GM19238 (cell line): ENCODE data around the gene SELENOM.
A peak's percentile ranks its signal among the peaks of the same experiment; 100 is the strongest.

Source experiments
- DNase-seq: peaks from one replicate; pipeline ENCODE4 v3.0.0; 2011; ENCODE audit warnings: low spot score; ENCODE audit not compliant: insufficient read length

SELENOM gene

DNA sequence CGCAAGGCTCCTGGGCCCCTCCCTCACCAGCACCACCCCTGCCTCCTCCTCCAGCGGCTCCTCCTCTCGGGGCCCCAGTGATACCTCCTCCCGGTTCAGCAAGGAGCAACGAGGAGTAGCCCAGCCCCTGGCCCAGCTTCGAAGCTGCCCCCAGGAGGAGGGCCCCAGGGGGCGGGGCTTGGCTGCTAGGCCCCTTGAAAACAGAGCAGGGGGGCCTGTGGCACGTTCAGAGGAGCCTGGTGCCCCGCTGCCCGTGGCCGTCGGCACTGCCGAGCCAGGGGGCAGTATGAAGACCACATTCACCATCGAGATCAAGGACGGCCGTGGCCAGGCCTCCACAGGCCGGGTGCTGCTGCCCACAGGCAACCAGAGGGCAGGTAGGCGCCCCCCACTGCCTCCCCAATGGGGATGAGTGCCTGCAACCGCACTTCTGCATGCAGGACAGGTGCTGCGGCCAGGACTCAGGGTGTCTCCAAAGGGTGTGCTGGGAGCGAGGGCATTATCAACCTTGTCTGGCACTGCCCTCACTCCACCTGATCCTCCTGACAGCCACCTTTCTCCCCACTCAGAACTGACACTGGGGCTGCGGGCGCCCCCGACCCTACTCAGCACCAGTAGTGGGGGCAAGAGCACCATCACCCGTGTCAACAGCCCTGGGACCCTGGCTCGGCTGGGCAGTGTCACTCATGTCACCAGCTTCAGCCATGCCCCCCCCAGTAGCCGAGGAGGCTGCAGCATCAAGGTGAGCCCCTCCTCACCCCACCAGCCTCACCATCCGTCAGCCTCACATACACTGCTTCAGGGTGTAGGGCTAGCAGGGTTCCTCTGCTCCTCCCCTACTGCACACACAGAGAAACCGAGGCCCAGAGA lies 16.0 kb downstream of the SELENOM start:
- DNase-seq = no peak

DNA sequence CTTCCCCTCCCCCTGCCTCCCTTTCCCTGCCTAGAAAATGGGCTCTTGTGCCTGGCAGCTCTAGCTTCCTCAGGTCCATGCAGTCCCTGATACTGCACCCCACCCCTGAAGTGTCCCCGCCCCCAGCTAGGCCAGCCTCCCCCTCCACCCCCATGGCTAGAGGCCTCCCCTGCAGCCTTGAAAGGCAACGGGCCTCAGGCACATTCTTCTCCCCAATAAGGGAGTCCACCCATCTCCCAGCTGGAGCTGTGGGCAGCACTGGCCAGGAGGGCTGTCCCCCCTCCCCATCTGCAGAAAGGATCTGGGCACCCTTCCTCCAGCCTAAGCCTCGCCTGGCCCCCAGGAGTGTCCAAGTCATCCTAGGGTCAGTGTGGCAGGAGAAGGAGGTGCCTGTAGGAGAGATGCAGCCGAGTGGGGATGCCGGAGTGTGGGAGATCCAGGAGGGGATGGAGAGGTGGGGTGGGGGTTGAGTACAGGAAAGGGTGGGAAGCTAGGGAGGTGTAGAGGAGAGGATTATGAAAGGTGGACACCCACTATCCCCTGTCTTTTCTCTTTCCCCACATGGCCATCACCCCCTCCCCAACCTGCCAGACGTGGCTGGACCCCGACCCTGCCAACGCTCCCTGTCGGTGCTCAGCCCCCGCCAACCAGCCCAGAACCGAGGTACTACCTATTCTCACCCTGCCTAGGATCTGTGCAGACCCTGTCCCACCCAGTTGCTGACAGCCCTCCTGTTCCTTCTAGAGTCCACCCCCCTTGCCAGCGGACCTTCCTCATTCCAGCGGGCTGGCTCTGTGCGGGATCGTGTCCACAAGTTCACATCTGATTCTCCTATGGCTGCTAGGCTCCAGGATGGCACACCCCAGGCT lies 16.9 kb downstream of the SELENOM start:
- DNase-seq = no peak

DNA sequence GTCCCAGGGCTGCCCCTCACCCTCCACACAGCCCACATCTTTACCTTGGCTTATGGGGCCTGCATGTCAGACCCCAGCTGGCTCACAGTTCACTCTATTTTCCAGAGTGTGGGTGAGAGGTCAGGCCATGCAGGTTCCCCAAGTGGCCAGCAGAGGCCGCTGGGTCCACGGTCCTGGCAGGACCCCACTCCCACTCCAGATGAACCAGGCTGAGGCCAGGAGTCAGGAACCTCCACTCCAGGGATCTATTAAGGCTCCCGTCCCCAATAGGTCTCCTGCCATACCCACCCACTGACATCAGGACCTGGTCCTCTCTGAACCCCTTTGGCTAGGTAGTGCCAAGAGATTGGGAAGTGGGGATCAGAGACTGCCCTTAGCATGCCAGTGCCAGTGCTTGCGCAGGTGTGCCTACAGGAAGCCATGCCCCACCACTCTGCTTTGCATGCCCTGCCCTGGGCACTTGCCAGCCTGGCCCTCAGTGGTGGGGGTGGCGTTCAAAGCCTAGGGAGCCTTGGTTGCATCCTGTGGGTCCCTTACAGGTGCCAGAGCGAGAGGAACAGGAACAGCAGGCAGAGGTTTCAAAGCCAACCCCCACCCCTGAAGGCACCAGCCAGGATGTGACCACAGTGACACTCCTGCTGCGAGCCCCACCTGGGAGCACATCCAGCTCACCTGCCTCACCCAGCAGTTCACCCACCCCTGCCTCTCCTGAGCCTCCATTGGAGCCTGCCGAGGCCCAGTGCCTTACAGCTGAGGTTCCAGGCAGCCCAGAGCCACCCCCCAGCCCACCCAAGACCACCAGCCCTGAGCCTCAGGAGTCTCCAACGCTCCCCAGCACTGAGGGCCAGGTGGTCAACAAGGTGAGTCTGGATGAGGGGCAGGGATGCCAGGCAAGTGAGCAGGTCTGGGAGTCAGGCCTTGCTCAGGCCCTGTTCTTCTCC lies 17.9 kb downstream of the SELENOM start:
- peak; percentile 61 for DNase-seq

DNA sequence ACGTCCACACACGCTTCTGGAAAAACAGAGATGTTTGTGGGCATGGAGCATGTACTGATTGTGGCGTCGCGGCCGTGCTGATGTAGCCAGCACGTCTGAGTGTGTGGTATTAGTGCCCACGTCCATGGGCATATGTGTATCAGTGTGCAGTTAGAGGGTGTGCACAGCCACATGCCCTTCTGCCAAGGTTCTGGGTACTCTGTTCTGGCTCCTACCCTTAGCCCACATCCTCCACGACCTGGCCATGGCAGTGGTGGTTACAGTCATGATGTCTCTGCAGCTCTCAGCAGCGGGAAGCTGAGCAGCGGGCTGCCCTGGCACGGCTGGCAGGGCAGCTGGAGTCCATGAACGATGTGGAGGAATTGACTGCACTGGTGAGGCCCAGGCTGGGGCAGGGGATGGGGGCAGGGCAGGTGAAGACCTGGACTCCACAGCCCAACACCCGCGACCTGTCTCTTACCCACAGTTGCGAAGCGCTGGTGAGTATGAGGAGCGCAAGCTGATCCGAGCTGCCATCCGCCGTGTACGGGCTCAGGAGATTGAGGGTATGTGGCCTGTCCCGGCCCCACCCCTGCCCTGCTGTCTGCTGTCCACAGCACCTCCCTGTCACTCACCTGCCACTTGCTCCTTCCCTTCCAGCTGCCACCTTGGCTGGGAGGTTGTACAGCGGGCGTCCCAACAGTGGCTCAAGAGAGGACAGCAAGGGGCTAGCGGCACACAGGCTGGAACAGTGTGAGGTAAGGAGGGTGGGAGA lies 19.0 kb downstream of the SELENOM start:
- no peak for DNase-seq

DNA sequence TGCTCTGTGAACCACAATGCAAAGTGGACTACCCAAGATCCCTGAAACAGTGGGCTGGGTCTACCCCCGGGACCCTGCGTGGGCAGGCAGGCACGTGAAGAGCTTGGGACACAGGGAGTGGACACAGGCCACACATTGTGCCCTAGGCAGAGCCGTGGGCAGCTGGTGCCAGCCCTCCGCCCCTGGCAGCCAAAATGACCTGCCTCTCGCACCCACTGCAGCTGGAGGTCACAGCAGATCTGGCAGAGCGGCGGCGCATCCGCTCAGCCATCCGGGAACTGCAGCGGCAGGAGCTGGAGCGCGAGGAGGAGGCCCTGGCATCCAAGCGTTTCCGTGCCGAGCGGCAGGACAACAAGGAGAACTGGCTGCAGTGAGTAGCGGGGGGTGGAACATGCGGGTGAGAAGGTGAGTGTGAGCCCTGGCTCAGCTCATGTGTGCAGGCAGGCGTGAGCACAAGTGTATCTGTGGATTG lies 19.6 kb downstream of the SELENOM start:
- DNase-seq = no peak

DNA sequence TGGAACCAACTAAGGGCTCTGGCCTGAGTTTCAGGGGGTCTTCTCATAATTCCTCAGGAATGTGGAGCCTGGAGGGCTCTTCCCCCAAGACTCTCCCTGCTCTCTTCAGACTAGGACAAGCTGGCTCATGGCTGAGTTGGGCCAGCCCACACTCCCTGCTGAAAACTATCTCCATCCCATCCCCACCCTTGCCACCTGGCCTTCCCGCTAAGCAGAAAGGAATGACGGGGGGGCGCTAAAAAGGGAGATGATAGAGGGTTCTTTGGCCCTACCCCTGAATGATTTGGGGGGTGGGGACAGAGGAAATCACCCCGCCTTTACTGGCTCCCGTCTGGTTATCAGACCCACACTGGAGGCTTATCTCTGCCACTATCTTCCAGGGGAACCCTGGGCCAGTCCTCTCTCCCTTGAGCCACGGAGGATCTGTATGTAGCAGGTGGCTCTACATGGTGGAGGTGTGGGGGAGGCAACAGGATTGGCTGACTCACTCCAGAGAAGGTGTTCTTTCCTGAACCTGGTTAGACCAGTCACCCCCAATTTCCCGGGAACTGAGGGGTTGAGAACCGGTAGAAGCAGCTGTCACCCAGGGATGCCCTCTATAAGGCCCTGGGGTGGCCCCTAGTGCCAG lies 20.6 kb downstream of the SELENOM start:
- DNase-seq = no peak

DNA sequence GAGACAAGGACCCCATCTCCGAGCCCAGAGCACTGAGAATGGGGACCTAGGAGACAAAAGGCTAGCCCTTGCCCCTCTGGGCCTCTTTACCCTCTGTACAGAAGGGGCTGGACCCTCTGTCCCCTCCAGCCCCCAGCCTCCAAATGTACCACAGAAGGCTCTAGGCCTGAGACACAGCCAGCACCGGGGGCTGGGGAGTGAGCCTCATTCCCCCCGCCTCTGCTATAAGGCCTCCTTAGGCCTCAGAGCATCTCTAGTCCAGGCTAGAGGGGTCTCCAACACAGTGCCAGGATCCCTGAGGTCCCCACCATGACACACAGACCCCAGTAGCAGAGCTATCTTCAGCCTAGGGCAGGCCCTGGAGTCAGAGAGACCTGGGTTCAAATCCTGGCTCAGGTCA lies 21.4 kb downstream of the SELENOM start:
- no peak for DNase-seq

DNA sequence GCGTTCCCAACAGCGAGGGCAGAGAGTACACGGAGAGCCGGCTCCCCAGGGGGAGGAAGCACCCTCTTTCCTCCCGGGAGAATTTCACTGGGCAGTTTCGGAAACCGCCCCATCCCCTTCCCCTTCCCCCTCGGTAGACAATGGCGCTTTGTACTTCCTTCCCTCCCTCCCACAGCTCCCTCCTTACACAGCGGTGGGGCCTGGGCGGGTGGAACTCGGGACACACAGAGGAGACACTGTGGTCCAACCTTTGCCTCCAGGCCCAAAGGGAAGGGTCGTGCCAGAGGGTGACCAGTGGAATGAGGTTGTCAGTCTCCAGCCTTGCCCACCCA lies 21.9 kb downstream of the SELENOM start:
- DNase-seq = no peak

DNA sequence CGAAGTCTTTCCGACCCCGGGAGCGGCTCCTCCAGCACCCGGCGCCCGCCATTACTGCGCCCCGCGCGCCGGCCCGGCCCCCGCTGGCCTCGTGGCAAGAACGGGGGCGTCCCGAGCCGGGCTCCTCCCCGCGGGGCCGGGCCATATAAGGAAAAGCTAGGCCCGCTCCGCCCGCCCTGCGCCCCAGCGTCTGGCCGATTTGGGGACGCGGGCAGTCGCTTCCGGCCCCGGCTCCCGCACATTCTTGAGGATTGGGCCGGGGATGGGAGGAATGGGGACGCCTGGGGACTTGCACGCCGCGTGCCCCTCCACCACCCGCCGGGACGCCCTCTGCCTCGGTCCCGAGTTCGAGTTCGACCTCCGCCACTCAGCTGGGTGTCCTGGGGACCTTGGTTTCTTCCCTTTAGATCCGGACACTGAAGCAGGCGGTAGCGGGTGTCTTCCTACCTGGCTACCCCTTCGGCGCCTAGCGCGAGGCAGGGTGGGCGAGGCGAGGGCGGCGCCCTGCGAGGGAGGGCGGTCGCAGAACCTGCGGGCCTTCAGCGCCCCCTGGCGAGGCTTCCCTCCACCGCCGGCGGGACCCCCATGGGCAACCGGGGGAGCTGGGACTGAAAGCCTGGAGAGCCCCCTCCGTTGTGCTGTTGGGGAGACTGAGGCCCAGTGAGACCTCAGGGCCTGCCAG lies 22.4 kb downstream of the SELENOM start:
- peak; percentile 91 for DNase-seq

DNA sequence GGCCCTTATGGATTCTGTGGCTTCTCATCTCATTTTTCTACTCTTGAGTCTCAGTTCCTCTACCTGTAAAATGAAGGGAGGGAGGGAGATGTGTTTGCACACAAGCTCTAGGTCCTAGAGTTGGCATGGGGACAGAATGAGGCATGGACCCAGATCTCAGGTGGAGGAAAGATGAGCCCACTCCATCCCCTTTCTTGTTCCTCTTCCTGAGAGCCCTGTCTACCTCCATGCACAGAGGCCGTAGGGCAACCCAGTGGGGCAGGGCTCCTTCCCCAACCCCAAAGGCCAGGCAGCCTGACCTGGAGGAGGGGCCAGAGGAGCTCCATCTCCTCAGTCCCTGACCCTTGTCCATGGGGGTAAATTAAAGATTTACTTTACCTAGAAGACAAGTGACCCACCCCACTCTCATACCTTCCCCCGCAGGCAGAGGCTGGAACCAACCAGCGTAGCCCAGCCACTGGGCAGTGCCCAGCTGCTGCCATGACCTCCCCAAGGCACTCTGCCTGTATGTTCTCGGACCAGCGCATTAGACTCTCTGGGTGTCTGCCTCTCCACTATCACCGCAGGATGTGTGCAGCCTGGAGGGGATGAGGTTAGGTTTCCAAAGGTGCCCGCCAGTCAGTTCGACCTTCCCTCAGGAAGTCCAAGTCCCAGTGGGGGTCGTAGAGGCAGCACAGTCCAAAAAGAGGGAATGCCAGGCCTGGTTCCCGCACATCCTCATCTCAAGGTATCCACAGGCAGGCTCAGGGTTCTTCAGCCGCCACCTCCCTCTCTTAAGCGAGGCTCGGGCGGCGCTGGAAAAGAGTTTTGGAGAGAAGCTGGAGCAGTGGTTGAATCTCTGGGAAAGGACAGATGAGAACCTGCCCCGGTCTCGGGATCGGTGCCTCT lies 23.2 kb downstream of the SELENOM start:
- DNase-seq = no peak

DNA sequence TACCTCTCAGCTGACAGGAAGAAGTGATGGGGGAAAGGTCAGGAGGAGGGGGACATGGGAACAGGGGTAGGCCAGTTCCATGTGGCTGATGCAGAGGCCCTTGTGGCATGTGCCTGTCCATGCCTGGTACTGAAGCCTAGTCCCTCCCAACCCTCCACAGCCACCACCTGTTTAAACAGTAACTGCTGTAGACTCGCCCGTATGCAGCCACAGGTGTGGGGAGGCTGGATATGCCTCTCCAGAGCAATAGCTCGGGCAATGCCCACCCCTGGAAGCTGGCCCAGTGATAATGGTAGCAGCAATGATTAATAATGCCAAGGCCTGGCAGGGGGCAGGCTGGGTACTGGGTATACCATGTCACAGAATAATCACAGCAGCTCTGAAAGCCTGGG lies 24.0 kb downstream of the SELENOM start:
- no peak for DNase-seq

DNA sequence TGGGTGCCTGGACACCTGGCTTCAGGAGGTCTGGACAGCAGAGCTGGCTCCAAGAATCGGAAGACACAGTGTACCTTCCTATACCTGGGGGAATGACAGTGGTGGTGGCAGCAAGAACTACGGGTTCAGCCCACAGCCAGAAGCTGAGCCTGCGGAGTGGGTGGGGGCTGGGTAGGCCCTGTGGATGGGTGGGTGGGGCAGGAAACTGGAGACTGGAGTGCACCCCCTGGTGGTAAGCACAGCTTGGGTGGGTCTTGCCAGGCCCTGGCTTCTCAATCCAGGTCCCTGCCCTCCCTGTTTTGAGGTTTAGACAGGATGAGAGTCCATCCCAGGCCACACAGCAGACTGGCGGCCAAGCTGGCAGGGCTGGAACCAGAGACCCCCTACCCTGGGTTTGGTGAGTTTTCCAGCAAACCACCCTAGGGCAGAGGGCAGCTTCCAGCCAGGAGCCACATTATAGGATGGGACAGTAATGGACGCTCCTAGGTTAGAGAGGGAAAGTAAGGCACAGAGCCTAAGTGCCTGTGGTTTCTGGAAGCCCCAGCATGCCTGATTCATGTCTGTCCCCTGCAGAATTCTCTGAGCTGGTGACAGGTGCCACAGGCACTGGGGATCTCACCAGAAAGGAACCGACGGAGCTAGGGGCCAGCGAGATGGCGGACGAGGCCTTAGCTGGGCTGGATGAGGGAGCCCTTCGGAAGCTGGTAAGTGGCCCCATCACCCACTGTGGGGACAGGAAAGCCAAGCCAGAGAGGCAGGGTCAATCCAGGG lies 24.6 kb downstream of the SELENOM start:
- no peak for DNase-seq

DNA sequence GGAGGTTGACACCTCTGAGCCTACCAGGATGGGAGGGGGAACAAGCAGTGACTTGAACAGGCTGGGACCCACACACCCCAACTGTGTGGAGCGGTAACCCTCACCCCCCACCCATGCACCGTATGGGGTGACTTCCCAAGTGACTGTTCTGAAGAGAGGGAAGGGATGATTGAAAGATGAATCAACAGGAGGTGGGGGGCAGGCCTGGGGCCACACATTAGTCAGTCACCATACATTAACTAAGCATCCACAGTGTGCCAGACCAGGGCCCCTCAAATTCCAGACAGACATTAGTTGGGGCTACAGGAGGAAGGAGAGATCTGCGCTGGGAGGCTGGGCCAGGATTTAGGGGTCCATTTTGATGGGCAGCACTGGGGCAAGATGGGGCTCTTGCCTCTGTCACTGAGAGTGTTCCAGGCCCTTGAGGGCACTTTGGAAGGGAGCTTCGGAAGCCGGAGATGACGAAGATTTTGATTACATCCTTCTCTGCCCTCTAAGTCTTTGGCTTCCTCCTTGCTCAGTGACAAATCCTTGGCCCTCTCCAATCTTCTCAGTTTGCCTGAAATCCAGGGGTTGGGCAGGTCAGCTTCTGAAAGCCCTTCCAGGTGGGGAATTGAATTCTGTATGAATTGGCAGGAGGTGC lies 25.3 kb downstream of the SELENOM start:
- no peak for DNase-seq

DNA sequence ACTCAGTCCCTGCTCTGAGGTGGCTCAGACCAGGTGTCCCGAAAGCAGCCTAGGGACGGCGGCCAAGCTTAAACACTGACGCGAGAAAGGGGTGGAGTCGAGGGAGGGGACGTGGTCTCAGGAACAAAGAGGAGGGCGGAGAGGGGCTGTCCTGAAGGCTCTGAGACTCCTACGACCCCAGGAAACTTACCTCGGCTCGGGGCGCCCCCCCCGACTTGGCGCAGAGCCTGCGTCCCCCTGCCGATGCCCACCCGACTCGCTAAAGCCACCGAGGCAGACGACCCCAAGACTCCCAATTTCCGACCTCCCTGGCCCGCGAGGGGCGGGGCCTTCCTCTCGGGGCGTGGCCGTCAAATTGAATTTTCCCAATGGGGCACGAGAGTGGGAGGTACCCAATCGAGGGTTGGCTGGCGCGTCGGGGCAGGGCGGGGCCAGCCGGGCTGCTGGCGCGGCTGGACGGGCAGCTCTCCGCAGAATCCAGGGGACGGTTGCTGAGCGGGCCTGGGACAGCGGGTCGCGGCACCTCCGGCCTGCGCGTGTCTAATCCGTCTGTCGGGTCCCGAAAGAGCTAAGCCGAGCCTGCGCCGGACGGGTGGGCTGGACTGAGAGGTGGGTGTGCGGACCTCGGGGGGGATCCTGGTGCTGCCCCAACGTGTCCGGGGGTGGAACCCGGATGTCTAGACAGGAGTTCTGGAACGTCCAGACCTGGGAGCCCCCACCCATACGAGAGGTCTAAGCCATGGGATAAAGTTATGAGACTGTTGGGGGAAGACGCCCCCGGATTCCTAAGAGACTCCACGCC lies 26.3 kb downstream of the SELENOM start, which contains the start of gene SMTN:
TSS of gene SMTN (plus strand) at position 471 of the 802 bp plus-strand sequence. CDS start 1,941 bp downstream, outside the sequence.
- DNase-seq = peak; percentile 89

DNA sequence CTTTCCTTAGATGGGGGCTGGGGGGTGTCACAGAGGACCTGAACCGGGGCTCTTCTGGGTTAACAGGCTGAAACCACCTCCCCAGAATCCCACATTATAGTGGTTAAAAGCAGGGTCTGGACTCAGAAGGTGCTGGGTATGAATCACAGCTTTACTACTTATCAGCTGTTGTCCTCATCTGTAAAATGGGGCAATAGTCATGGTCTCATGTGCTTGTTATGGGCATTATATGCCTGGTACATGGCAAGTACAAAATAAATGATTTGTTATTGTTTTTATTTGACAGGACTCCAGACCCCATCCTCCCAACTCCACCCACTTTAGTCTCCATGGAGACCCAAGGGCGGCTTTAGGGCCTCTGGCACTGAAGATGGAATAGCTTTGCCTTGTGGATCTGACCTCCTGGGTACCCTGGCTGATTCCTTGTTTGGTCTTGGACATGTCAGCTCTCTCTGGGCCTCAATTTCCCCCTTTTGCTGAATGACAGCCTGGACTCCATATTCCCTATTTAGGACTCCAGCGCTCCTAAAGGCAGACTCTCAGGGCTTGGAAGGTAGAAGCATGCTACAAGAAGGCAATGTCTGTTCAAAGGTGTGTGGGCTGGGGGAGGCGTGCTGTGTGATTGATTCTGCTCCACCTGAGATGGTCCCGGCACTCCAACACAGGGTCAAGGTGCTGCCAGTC lies 27.1 kb downstream of the SELENOM start:
- no peak for DNase-seq
